Tibial nerve (tissue), 4 donors: ENCODE results near the gene SHOX.

Source experiments
- CTCF ChIP-seq, 5 experiments: fragments of 200-600 bp in 3 of 5; fragments of 450-650 bp in 2 of 5; sonication (generic) in 3 of 5; IDR thresholded peaks; one replicate each; pipeline ENCODE4 v1.5.1; 2016 to 2019; ENCODE audit warnings: antibody characterized with exemption in 5 of 5, mild to moderate bottlenecking in 3 of 5, moderate library complexity in 2 of 5
- EP300 ChIP-seq, 2 donors: sonication (generic); formaldehyde crosslinking; IDR thresholded peaks; one replicate each; pipeline ENCODE4 v1.6.1; 2017; ENCODE audit warnings: antibody characterized with exemption in 2 of 2, mild to moderate bottlenecking in 1 of 2

DNA sequence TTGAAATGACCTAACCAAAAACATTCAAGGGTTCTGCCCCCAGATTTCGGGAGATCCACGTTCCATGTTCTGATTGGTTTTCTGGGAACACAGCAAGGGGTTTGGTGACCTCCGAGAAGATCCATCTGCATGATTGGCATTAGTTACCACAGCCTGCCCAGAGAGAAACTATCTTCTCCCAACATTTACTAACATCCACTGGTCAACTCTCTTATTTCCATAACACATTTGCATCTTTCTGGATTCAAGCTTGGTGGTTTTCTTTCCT lies 15.6 kb downstream of the SHOX start:
- TF ChIP-seq CTCF (IDR thresholded peaks at IDR 0.05) (no peak), EP300 (IDR thresholded peaks at IDR 0.05) (no peak)
